GM19193 (cell line): ENCODE results near the gene ZFYVE9.

Experiments
- POLR2A ChIP-seq: IDR thresholded peaks from 4 replicates; pipeline ENCODE4 v1.6.1; 2011; ENCODE audit not compliant: insufficient read depth, insufficient read length; ENCODE audit errors: extremely low read depth

ZFYVE9 gene

DNA sequence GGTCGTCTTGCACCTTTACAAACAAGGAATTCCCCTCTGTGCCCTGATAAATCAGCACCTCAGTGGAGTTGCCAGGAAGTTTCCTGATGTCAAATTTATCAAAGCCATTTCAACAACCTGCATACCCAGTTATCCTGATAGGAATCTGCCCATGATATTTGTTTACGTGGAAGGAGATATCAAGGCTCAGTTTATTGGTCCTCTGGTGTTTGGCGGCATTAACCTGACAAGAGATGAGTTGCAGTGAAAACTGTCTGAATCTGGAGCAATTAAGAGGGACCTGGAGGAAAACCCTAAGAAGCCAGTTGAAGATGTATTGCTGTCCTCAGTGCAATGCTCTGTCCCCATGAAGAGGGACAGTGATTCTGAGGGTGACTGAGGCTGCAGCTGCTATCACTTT lies 38.3 kb downstream of the ZFYVE9 start:
- TF ChIP-seq POLR2A: no peak

DNA sequence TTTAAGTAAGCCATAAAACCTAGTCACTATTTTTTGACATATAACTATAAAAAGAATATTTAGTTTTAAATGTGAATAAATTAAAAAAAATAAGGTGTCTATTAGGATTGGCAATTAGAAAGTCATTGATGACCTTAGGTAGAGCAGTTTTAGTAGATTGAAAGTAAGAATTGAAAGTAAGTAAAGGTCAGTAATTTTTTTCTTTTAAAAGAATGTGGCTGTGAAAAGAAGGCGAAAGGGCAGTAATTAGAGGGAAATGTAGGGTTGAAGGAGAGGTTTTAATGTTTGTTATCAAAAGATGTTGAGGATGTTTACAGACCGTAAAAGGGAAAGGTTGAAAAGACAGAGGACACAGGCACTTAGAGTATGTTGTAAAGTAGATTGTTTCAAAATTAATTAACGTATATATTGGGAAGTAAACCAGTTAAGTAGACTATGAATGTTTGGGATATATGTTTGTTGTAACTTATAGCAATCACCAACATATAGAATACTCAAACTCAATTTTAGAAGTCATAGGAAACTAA lies 41.0 kb downstream of the ZFYVE9 start:
- TF ChIP-seq POLR2A: no peak

DNA sequence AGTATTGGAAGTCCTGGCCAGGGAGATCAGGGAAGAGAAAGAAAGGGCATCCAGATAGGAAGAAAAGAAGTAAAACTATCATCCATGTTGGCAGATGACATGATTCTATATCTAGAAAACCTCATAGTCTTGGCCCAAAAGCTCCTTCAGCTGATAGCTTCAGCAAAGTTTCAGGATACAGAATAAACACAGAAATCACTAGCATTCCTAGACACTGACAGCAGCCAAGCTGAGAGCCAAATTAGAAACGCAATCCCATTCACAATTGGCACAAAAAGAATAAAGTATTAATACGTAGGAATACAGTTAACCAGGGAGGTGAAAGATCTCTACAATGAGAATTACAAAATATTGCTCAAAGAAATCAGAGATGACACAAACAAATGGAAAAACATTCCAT lies 44.6 kb downstream of the ZFYVE9 start:
- TF ChIP-seq POLR2A: no peak

DNA sequence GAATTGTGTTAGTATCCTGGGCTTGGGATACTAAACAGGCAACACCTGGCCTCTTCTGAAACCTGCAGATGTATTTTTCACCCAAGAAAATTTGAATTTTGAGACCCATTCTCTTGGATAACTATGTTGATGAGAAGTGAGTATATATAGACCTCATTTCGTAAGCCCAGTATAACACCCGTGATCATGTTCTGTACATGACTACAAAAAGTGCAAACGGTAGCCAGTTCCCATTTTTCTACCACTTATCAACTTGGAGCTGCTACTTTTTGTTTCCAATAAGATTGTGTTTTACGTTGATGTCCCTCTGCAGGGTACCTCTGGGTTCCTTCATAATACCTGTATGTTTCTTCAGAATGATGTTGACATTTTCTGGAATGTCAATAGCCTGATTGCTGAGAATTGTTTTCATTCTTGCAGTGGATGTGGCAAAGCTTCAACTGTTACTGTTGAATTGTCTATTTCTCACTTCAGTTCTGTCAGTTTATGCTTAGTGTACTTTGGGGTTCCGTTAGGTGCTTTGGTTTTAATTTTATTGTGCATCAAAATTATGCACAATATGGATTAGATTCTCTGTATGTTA lies 48.1 kb downstream of the ZFYVE9 start:
- TF ChIP-seq POLR2A: no peak

DNA sequence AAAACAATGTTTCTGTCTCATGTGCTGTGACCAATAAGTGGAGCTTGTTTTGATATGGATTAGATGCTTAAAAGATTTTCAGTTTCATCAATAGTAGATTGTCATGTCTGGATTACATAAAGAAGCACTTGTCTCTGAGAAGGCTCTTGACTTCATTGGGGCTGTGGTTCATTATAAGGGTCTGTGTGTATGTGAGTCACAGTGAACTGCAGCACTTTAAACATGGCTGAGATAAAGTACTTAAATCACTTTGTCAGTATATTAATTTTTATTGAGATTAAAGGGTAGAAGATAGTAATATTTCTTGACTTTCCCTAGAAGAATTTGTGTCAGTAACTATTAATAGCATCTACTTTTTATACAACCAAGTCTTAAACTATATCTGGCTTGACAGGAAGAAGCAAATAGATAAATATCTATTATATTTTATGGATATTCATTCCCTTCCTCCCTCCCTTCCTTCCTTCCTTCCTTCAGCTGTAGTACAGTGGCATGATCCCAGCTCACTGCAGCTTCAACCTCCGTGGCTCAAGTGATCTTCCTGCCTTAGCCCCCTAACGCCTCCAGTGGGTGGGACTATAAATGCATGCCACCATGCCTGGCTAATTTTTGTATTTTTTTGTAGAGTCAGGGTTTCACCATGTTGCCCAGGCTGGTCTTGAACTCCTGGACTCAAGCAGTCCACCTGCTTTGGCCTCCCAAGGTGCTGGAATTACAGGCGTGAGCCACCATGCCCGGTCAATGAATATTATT lies 48.8 kb downstream of the ZFYVE9 start:
- no peak for TF ChIP-seq POLR2A

DNA sequence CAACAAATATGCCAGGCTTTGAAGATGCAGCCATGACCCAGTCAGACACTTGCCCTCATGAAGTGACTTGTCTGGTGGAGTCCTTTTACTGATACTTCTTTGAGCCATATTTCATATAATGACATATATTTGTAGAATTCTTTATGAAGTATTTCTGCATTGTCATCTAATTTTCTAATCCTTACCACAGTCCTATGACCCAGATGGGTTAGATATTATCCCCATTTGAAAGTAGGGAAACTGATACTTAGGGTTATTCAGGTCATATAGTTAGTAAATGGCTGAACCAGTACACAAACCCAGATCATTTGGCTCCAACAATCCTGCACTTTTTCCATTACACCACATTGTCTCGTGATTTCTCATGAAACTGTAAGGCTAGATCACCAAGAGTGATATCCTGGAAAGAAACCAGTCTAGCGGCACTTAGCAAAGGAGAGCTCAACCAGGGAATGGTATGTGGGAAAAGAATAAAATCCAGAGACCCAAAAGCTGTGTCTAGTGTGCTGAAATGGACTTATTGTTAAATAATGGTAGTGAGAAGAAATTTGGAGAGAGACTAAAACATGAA lies 49.6 kb downstream of the ZFYVE9 start:
- no peak for TF ChIP-seq POLR2A

DNA sequence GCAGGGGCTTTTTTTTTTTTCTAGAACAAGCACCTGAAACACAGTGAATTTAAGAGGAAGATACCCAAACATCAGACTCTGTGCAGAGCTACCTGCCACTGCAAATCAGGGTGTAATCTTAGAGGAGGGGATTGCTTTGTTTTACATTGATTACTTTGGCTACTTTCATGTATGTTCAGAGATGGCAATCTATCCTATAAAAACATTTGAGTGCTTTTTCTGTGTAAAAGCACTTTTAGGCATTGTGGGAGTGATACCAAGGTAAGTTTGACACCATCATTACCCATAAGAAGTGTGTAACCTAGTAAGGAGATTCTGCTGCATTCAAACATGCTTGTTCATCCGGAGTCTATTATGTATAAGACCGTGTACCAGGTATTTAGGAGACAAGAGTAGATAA lies 50.1 kb downstream of the ZFYVE9 start:
- TF ChIP-seq POLR2A: no peak

DNA sequence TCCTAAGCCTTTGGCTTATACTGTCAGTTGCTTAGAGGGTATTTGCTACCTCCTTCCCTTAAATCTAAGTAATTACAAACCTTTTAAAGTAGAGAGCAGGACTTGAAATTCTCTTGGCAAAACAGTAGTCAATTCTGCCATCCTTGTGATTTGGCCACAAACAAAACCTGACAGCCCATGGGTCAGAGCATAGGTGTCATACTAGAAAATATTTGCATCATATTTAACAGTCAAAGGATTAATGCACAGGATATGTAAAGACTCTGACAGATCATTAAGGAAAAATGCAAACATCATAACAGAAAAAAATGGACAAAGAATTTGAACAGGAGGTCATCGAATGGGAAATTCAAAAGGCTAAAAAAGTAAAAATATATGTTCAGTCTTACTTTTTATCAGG lies 50.5 kb downstream of the ZFYVE9 start:
- no peak for TF ChIP-seq POLR2A

DNA sequence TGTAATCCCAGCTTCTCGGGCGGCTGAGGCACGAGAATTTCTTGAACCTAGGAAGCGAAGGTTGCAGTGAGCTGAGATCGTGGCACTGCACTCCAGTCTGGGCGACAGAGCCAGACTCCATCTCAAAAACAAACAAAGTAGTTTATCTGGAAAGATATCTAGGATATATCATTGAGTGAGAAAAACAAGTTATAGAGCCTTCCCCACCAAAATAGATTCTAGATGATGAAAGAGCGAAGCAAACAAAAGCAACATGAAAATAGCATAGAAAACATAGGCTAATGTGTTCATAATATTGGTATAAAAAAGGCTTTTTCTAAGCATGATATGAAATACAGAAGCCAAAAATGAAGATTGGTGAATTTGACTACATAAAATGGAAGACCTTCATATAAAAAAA lies 52.1 kb downstream of the ZFYVE9 start:
- no peak for TF ChIP-seq POLR2A

DNA sequence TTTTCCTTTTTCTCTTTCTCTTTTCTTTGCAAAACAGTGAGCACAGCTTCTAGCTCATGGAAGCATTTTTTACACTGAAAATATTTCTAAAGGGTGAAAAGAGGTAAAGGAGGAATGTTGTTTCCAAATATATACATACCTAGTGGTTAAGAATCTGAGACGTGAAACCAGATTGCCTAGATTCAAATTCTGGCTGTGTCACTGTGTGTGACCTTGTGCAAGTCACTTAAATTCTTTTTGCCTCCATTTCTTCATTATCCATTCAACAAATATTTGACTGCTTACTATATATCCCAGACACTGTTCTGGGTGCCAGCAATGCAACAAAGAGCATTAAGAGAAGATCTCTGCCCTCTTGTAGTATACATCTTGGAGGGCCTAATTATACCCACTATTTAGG lies 53.3 kb downstream of the ZFYVE9 start:
- TF ChIP-seq POLR2A: no peak

DNA sequence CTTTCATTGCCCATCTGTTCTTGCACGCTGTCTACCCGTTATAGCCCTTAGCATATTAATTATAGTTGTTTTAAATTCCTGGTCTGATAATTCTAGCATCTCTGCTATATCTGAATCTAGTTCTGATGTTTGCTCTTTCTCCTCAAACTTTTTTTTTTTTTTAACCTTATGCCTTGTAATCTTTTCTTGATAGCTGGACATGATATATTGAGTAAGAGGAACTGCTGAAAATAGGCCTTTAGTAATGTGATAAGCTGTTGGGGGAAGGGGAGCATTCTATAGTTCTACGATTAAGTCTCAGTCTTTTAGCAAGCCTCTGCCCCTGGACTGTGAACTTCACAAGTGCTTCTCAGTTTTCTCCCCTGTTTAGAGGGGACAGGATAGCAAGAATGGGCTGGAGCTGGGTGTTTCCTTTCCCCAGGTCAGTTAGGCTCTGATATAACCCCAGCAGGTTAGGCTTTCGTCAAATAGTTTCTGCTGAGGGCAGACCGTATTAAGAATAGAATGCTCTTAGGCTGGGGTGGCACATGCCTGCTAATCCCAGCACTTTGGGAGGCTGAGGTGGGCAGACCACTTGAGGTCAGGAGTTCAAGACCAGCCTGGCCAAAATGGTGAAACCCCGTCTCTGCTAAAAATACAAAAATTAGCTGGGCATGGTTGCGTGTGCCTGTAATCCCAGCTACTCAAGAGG lies 62.2 kb downstream of the ZFYVE9 start:
- TF ChIP-seq POLR2A: no peak

DNA sequence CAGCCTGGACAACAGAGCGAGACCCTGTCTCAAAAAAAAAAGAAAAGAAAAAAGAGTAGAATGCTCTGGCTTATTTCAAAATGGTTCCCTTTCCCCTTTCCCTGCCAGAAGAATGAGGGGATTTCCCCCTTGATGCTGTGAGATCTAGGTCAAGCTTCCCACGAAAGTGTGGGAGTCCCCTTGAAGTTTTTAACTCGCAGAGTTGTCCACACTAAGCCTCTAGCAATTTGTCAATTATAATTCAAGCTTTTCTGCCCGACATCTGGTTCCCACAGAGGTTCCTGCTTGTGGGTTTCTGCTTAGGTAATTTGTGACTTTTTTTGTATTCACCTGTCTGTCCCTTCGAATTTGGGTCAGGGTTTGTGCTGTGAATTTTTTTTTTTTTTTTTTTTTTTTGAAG lies 62.8 kb downstream of the ZFYVE9 start:
- no peak for TF ChIP-seq POLR2A

DNA sequence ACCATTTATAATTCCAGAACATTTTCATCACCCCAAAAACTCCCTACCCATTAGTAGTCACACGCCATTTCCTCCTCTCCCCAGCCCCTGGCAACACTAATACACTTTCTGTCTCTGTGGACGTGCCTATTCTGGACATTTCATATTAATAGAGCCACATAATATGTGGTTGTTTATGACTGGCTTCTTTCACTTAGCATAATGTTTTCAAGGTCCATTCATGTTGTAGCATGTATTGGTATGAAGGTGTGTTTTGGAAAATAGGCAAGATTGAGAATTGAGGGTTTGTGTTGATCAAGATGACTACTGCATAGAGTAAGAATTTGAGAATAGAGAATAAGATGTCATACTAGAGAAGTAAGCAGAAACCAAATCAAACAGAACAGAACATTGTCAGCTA lies 67.5 kb downstream of the ZFYVE9 start:
- TF ChIP-seq POLR2A: no peak

DNA sequence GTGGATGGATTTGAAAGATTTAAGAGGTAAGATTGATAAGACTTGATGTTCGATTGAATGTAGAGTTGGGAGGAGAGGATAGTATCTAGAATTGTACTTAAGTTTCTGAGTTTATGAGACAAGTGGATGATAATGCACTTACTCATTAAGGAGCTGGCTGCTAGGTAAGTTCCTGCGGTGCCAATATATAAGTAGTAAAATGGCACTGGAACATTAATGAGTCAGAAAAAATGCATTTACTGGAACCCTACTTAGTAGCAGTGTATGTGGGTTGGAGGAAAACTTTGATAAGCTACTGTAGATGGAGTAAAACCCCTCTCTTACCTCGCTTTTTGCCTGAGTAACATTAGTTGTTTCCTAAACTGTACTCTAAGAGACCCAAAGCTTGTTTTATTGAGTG lies 68.2 kb downstream of the ZFYVE9 start:
- TF ChIP-seq POLR2A: no peak

DNA sequence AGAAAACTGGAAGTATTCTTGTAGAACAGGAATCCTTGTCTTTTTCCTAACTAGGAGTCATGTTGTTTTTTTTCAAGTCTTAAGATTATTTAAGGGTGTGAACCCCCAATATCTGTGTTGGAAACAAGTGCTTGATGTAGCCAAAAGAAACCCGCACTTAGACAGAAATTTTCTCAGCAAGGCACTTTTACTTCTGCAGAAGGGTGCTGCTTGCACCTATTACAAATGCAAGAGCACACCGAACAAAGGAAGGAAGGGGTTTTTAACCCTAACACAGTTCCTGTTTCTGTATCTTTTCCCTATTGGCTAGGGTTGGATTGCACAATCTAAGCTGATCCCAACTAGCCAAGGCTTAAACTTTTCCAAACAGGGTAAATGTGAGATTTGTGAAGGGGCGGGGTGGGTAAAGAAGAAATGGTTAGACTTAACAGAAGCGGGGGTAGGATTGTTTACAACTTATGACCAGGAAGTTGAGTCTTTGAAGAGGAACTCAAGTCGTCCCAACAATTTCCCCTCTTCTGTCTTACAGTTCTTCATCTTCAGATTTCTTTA lies 75.1 kb downstream of the ZFYVE9 start:
- TF ChIP-seq POLR2A: no peak

DNA sequence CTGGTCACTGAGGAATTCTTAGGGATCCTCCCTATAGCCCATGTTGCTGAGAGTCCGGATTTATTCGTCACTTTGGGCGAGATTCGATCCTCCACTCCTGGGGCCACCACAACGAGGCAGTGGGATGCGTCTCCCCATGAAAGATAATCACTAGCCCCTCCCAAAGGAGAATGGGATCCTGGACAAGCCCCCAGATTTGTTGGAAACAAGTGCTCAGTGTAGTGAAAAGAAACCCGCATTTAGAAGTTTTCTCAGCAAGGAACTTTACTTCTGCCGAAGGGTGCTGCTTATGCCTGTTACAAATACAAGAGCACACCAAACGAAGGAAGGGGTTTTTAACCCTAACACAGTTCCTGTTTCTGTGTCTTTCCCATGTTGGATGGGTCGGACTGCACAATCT lies 83.3 kb downstream of the ZFYVE9 start:
- no peak for TF ChIP-seq POLR2A

DNA sequence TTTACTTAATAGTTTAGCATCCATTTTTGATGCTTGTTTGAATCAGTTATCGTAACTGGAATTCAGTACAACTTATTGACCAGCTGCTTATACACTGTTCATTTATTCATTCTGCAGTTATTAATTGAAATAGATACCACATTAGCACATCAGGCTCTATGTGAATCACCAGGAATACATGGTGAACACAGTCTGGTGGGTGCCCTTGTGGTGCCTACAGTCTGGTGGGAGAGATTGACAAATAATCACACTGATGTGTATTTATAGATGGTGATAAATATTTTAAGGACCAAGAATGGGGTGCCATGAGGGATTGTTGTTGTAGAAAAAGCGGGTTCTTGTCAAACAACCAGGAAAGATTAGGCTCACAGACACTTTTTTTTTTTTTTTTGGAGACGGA lies 87.6 kb downstream of the ZFYVE9 start:
- no peak for TF ChIP-seq POLR2A
